ENCODE results near the gene KDM4B.
"Not testable (repeated sequence)": the region's sequence is repeated elsewhere in the genome, so short reads cannot be mapped to it uniquely, and the experiment has no call there.

Gene KDM4B

DNA sequence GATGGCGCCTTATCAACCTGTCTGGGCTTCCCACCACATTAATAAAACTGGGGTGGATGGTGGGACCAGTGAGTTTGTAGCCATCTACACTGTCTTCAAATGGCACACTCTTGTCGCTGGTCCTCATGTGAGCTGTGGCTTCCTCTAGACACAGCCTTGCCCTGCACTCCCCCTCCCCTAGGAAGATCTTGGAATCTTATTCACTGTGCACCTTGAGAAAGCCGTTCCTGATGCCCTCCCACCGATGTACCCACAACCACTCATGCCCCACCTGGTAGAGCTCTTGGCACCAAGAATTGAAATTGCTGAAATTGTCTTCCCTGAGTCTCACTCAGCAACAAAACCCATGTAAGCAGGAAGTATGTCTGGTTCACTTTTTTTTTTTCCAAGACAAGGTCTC lies 225.7 kb downstream of the KDM4B start:
- no peak for TF ChIP-seq CTCF (IDR thresholded peaks at IDR 0.05; ENCODE audit: low read depth, low read length)

GRCh38 chr19:5195587-5195986 lies 226.7 kb downstream of the KDM4B start:
- H3K4me1 ChIP-seq; H3K27me3 ChIP-seq; H3K36me3 ChIP-seq; H3K4me3 ChIP-seq (ENCODE audit: low read depth, low read length); DNase-seq; H3K9me3 ChIP-seq: not testable (repeated sequence)

More for the DNA sequence above, 225.7 kb downstream of the KDM4B start:
- no peaks in the 10 kb centered on the region for H3K36me3 ChIP-seq
- no peak overlapping the region for H3K4me3 ChIP-seq (ENCODE audit: low read depth, low read length)
- H3K27me3 ChIP-seq, result no peaks in the 10 kb centered on the region
- H3K4me1 ChIP-seq, result no peaks in the 10 kb centered on the region
- no peaks in the 10 kb centered on the region for H3K9me3 ChIP-seq
- DNase-seq, result no peak

GRCh38 chr19:5196832-5197231 lies 227.9 kb downstream of the KDM4B start:
- no peaks in the 10 kb centered on the region for H3K4me1 ChIP-seq
- H3K9me3 ChIP-seq, result no peaks in the 10 kb centered on the region
- DNase-seq, result no peak
- H3K4me3 ChIP-seq (ENCODE audit: low read depth, low read length), result no peak overlapping the region
- no peaks in the 10 kb centered on the region for H3K27me3 ChIP-seq
- H3K36me3 ChIP-seq, result no peaks in the 10 kb centered on the region
- no peak for TF ChIP-seq CTCF (IDR thresholded peaks at IDR 0.05; ENCODE audit: low read depth, low read length)

DNA sequence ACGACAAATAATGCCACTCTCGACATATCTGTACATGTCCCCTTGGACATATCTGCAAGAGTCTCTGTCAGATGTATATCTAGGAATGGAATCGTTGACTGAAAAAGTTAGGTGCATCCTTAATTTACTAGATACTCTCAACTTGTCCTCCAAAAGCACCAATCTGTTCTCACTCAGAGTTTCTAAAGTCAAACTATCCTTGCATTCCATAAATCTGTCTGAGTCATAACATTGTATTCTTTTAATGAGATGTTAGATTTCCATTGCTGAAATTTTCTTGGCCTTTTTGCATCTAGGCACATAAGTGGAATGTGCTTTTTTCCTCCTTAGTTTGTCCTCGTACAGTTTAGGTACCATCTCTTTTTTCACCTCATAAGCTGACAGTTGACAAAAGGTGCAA lies 231.9 kb downstream of the KDM4B start:
- TF ChIP-seq CTCF (IDR thresholded peaks at IDR 0.05; ENCODE audit: low read depth, low read length), result no peak
- H3K27me3 ChIP-seq, result no peaks in the 10 kb centered on the region
- no peak overlapping the region for H3K4me3 ChIP-seq (ENCODE audit: low read depth, low read length)
- H3K9me3 ChIP-seq, result no peaks in the 10 kb centered on the region
- DNase-seq, result no peak
- peaks cover 2% of the 10 kb centered on the region; the same call in 1 of the 2 replicates for H3K36me3 ChIP-seq
- no peaks in the 10 kb centered on the region for H3K4me1 ChIP-seq

DNA sequence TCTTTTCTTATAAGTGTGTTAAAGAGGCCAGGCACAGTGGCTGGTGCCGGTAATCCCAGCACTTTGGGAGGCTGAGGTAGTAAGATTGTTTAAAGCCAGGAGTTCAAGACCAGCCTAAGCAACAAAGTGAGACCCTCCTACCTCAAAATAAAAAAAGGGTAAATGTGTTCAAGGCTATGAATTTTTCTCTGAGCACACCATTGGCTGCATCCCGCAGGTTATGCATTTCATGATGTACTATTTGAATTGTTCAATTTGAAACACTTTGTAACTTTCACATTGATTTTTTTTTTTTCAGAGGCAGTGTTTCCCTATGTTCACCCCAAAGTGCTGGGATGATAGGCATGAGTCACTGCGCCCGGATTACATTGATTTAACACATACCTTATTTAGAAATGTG lies 233.6 kb downstream of the KDM4B start:
- no peak for DNase-seq
- no peak for TF ChIP-seq CTCF (IDR thresholded peaks at IDR 0.05; ENCODE audit: low read depth, low read length)
- H3K4me1 ChIP-seq, result no peaks in the 10 kb centered on the region
- no peaks in the 10 kb centered on the region for H3K9me3 ChIP-seq
- H3K36me3 ChIP-seq, result peaks cover 9% of the 10 kb centered on the region
- H3K4me3 ChIP-seq (ENCODE audit: low read depth, low read length), result no peak overlapping the region
- H3K27me3 ChIP-seq, result no peaks in the 10 kb centered on the region

All from BE2C (cell line).